Heart right ventricle (tissue), 16 donors: ENCODE results near the gene KIF26B. TPM values are rescaled to one million over a fixed set of nuclear protein-coding genes. Genes with fewer than 3 reads are reported as not detected.

Source experiments
- ATAC-seq, 8 donors: fragments of 200-7000 bp; cut with Tn5 transposase; one replicate each; pipeline ENCODE4 v1.9.1; 2020; ENCODE audit warnings: mild to moderate bottlenecking in 8 of 8, moderate library complexity in 8 of 8, moderate number of reproducible peaks in 1 of 8
- DNase-seq, 2 donors: peaks; one replicate each; pipeline ENCODE4 v3.0.0-alpha.2; 2020
- H3K27ac ChIP-seq, 10 donors: fragments of 200-600 bp; sonication (generic) in 2 of 10; one replicate each; pipeline versions ENCODE4 v1.5.0 to v1.8.0; 2020 to 2022; ENCODE audit warnings: mild to moderate bottlenecking in 3 of 10
- H3K27me3 ChIP-seq, 7 donors: fragments of 200-600 bp; one replicate each; pipeline ENCODE4 v1.8.0; 2021 to 2022; ENCODE audit warnings: mild to moderate bottlenecking in 2 of 7
- H3K36me3 ChIP-seq, 9 donors: fragments of 200-600 bp; sonication (generic) in 1 of 9; one replicate each; pipeline versions ENCODE4 v1.5.0 to v1.8.0; 2020 to 2022; ENCODE audit warnings: mild to moderate bottlenecking in 2 of 9
- H3K4me1 ChIP-seq, 9 donors: fragments of 200-600 bp; sonication (generic) in 1 of 9; one replicate each; pipeline versions ENCODE4 v1.5.0 to v1.8.0; 2020 to 2022; ENCODE audit warnings: mild to moderate bottlenecking in 4 of 9
- H3K4me3 ChIP-seq, 10 donors: fragments of 200-600 bp; sonication (generic) in 2 of 10; one replicate each; pipeline versions ENCODE4 v1.5.0 to v1.8.0; 2020 to 2022; ENCODE audit warnings: mild to moderate bottlenecking in 7 of 10, moderate library complexity in 2 of 10
- H3K9me3 ChIP-seq, 11 donors: fragments of 200-600 bp in 10 of 11; sonication (generic) in 2 of 11; one replicate each; pipeline versions ENCODE4 v1.5.0 to v1.8.0; 2013 to 2022; ENCODE audit warnings: mild to moderate bottlenecking in 2 of 11, control low read depth in 1 of 11, moderate library complexity in 1 of 11
- CTCF ChIP-seq, 9 donors: fragments of 200-600 bp; sonication (generic) in 2 of 9; IDR thresholded peaks; one replicate each; pipeline versions ENCODE4 v1.5.0 to v1.8.0; 2021 to 2022; ENCODE audit warnings: antibody characterized with exemption in 9 of 9, mild to moderate bottlenecking in 5 of 9, moderate library complexity in 1 of 9
- WGBS, 2 donors: extraction: QIAGEN DNeasy Blood & Tissue Kit; methylation state at CpG; one replicate each; pipeline ENCODE4 v1.1.7; 2013; ENCODE audit warnings: inconsistent platforms in 1 of 2; 5-methylcytosine and 5-hydroxymethylcytosine counted together
- intact Hi-C, 10 donors: fragments of 100-400 bp; cut with DNase I; formaldehyde crosslinking; loops; one replicate each; pipeline versions ENCODE4 v1.11.1 to v1.14.2; 2022
- polyA plus RNA-seq, 2 donors: library from polyadenylated mRNA; stranded (reverse); fragments of 200-250 nt; gene quantifications; one replicate each; pipeline ENCODE4 v1.2.3, GENCODE V29; 2013
- total RNA-seq, 10 donors: library from RNA; stranded (reverse); fragmentation: NEBNext Ultra II Directional in 3 of 10; extraction: Animal tissue kit (Norgen Biotek cat#: 25700) in 3 of 10; gene quantifications; one replicate each; pipeline versions ENCODE4 v1.2.1 to v1.2.4, GENCODE V29; 2021 to 2023
- donor health status: Arrhythmogenic right ventricular cardiomyopathy.
- donor health status: ischemic (EF 13 %, LVEDD 7.1; RV severe dilation, severe dysfunction).
- donor health status: healthy with polysubstance abuse.
- donor health status: DM: no; HTN: yes; CAD: no.
- donor health status: DM: no; HTN: no; CAD: no.
- donor health status: ischemic (EF 25% LVEDD 6.9; RV normal size, moderate dysfunction).
- donor health status: ischemic (EF 25% LVEDD 5.7; RV mildly dilated, moderate dysfunction).
- donor health status: healthy.
- donor health status: DM: yes; HTN: yes; CAD: no.
- donor health status: Ischemic cardiomyopathy.
- donor health status: ischemic (EF 35%, LVEDD 5.7; RV mildly dilated, moderate dysfunction).
- donor health status: nonischemic (EF 11% LVEDD 7.7; RV severe dilation, severe dysfunction).
- donor health status: DM: yes; HTN: yes; CAD: no.
- donor health status: PGD.
- donor health status: ischemic (EF 29% LVEDD 5.4; RV normal size, mild dysfunction).
- donor health status: nonischemic (EF 23%, LVEDD 6.1; RV moderate dilation, normal function).

KIF26B gene
- total and polyA plus RNA-seq, 12 donors = 0.66 to 8.8 (median 2.8) TPM

DNA sequence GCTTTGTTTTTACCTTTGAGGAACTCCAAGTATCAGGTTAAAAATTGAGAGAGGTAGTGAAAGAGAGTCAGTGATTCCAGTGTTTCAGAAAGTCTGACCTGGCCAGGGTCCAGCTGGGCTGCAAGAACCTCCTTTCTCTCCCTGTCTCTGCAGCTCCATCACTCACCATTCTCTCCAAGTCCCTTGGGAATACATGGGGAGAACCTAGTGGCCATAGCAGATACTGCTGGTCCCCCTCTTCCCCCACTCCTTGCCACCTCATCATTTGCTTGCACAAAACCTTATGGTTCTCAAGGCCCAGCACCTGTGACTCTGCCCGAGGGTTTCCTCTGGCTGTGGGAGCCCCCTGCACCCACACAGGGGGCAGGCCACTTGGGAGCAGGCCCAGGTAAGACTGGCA is 279.5 kb downstream of the KIF26B start:
- peaks cover 0 to 20% (median 2%) of the 10 kb centered on the region in 7 donors for H3K27me3 ChIP-seq
- ATAC-seq (no peak), DNase-seq (no peak)
- no peaks in the 10 kb centered on the region for H3K9me3 ChIP-seq
- 93 to 95% methylated on average over 1 of the region's 1 CpG for WGBS, 2 donors
- no peaks in the 10 kb centered on the region for H3K36me3 ChIP-seq
- H3K4me3 ChIP-seq = no peak overlapping the region
- intact Hi-C loops = no loop called here
- no peak for TF ChIP-seq CTCF (IDR thresholded peaks at IDR 0.05)
- no peak overlapping the region for H3K27ac ChIP-seq
- no peaks in the 10 kb centered on the region for H3K4me1 ChIP-seq

DNA sequence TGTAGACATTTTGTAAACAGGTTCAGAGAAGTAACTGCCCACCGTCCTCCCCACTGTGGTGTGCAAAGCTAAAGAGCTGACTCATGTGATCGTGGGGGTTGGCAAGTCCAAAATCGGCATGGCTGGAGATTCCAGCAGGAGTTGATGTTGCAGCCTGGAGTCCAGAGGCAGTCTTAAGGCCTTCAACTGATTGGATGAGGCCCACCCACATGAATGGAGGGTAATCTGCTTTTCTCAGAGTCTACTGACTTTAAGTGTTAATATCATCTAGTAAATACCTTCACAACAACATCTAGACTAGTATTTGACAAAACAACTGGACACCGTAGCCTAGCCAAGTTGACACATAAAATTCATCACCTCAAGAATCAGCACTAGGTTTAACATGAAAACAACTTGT is 281.6 kb downstream of the KIF26B start:
- DNase-seq (no peak), ATAC-seq (no peak)
- peaks cover 0 to 2% (median 0%) of the 10 kb centered on the region in 9 donors for H3K4me1 ChIP-seq
- no peak overlapping the region for H3K4me3 ChIP-seq
- 96% methylated on average over 4 of the region's 4 CpGs for WGBS, 2 donors
- no peak for TF ChIP-seq CTCF (IDR thresholded peaks at IDR 0.05)
- H3K36me3 ChIP-seq = no peaks in the 10 kb centered on the region
- no peak overlapping the region for H3K27ac ChIP-seq
- H3K9me3 ChIP-seq = no peaks in the 10 kb centered on the region
- intact Hi-C loops = no loop called here
- H3K27me3 ChIP-seq = peaks cover 0 to 34% (median 14%) of the 10 kb centered on the region in 7 donors

GRCh38 chr1:245437369-245438062 is 282.7 kb downstream of the KIF26B start:
- Histone ChIP-seq H3K36me3 (no peaks in the 10 kb centered on the region), H3K4me1 (peaks cover 0 to 3% (median 0%) of the 10 kb centered on the region in 9 donors), H3K4me3 (no peak overlapping the region), H3K27ac (no peak overlapping the region), H3K9me3 (no peaks in the 10 kb centered on the region), H3K27me3 (peaks cover 0 to 34% (median 17%) of the 10 kb centered on the region in 7 donors)
- no peak for ATAC-seq
- no peak for TF ChIP-seq CTCF (IDR thresholded peaks at IDR 0.05)
- DNase-seq = no peak
- WGBS, 2 donors = 73 to 78% methylated on average over 6 of the region's 6 CpGs
- intact Hi-C loops = no loop called here

- no peaks in the 10 kb centered on the region for H3K36me3 ChIP-seq
- peaks cover 0 to 3% (median 0%) of the 10 kb centered on the region in 9 donors for H3K4me1 ChIP-seq
- no peak for TF ChIP-seq CTCF (IDR thresholded peaks at IDR 0.05)
- peaks cover 0 to 29% (median 17%) of the 10 kb centered on the region in 7 donors for H3K27me3 ChIP-seq
- no peak for ATAC-seq
- no peak for DNase-seq
- no peak overlapping the region for H3K4me3 ChIP-seq
- intact Hi-C loops = no loop called here
- peaks cover 0 to 4% (median 0%) of the 10 kb centered on the region in 11 donors for H3K9me3 ChIP-seq
- 53 to 58% methylated on average over 7 of the region's 7 CpGs for WGBS, 2 donors
- no peak overlapping the region for H3K27ac ChIP-seq
Measured at GRCh38 chr1:245440922-245441321, 286.1 kb downstream of the KIF26B start.
